DMS53 treated with DMSO at 0.1 percent for 48 hours (cell line): ENCODE measurements around the gene PDLIM1.

Experiments
- DNase-seq: peaks from one replicate; lab custom pipeline; 2025; ENCODE audit not compliant: unreplicated experiment; lab: John Stamatoyannopoulos, UW

PDLIM1 gene

DNA sequence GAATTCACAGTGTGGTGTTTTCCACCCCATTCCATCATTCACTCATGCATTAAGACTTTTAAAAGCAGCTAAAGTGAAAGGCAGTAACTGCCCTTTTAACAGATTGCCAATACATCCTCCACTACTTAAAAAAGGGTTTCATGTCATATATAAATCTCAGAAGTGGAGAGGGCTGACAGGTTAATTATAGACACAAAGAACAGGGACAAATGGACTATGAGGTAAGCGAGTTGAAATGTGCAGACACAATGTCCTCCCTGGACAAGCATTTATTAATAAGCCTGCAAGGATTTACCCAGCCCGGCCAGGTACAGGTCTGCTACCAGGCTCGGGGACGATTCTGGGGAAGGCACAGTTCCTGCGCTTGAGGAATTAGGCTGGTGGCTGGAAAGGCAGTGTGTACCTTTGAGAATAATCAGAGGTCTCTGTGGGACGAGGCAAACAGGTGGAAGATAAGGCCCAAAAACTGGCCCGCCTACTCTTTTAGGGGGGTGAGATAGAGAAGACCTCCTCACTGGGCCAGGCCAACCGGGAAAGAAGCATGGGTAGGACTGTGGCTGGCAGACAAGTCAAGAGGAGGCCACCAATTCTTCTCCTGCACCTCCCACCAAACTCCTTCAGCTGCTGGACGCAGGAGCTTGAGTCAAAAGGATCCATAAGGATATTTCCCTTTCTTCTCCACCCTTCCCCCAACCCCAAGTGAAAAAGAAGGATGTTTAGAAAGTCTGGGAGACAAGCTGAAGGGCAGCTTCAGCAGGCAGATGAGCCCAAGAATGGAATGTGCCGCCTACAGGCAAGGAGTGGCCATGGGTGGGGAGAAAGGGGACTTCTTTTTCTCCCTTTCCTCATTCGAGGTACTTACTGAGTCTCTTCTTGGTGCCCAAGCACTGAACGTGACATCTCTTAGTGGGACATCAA lies 1.5 kb downstream of the PDLIM1 start:
- no peak for DNase-seq

DNA sequence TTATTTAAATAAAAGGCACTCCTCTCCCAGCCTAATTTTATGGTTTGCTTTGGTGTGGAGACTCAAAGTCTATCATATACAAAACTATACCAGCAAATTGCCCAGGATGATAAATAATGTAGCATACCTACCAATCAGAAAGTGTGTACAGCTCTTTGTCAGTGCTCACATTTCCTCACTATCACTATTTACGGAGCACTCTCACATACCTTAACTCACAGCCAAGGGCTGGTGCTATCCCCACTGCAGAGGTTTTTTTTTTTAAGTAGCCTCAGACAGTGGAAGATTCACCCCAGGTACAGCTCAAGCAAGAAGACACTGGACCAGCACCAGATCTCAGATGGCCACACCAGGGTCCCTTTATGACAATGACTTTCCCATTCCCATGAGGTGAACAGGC lies 2.5 kb downstream of the PDLIM1 start:
- DNase-seq = no peak

DNA sequence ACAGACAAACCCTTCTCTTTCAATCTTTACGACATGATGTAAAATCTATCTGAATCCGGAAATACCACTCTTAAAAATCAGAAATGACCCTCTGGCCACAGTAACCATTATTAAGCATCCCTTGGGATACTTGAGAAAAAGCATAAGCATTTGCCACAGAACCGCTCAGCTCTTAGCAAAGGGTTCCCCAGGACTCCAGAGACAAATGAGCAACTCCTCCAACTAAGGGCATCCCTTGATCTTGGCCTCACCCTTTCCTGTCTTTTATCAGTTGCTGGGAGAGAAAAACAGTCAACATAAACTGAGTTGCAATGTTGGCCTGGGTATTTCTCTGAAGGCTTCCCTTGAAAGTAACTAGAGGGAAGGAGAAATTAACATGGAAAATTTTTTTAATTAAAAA lies 3.5 kb downstream of the PDLIM1 start:
- DNase-seq = no peak

DNA sequence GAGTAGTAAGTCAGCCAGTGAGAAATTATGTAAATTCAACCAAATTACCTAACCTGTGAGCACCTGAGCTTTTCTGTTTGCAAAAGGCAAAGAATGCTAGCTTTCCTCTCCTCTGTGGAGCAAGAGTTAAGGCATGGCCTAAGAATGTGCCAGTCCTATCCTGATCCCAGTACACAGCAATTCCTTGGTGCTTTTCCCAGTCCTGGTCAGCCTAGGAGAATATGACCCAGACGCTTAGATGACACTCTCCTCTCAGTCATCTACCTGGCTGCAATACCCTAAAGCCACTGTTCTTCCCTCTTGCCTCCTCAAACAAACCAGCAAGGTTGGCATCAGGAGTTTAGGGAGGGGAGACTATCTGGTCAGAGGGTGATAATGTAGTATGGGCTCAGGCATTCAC lies 4.1 kb downstream of the PDLIM1 start:
- no peak for DNase-seq

DNA sequence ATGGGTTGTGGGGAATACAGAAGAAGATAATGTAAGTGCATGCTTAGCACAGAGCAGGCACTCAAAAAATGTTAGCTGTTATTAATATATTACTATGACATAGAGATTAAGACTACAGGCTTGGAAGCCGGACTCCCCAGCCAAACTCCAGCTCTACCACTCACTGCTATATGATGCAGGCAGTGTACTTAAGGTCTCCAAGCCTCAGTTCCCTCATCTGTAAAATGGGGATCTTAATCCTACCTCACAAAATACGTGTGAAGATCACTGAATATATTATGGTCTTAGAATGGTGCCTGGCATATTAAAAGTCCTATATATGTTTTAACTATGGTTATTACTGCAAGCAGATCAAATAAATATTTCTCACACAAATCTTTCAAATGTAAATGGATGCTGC lies 5.2 kb downstream of the PDLIM1 start:
- DNase-seq = no peak

DNA sequence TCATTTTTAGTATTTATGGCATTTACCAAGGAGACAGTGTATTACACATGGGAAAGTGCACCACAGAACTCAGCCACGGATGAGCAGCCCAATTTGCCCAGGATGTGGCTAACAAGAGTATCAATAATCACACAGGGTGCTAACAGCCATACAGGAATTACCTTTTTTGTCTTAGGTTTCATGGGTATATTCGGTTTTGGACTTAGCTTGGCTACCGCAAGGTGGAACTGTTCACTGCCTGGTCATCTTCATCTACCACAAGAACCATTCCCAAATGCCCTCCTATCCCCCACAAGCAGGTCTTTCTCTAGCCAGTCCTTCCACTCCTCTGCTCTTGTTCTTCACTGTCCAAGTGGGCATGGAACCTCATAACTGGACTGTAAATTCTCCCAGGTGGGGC lies 6.0 kb downstream of the PDLIM1 start:
- DNase-seq = no peak

DNA sequence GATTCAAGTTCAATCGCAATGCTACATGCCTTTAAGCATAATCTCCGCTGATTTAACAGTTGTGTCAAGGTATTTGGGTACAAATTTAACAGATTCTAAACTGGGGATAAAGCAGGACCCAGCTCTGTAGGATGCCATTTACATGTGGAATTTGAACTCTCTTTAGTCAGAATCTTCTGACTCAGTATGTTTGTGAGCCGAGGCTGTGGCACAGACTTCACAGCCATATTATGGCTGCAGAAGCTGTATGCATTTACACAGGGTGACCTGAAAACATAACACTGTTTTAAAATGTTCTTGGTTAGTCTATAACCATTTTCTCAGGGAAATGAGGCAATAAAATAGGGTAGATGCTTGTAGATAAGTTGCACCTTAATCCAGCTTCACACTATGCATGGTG lies 8.7 kb downstream of the PDLIM1 start:
- no peak for DNase-seq

DNA sequence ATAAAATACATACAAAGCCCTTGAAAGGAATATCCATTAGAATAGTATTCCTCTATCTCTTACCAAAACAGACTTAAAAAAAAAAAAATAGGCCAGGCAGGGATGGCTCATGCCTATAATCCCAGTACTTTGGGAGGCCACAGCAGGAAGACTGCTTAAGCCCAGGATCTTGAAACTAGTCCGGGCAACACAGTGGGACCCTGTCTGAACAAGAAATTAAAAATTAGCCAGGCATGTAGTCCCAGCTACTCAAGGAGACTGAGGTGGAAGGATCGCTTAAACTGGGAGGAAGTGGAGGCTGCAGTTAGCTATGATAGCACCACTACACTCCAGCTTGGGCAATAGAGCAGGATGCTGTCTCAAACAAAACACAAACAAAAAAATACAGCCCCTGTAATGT lies 9.6 kb downstream of the PDLIM1 start:
- DNase-seq = no peak

DNA sequence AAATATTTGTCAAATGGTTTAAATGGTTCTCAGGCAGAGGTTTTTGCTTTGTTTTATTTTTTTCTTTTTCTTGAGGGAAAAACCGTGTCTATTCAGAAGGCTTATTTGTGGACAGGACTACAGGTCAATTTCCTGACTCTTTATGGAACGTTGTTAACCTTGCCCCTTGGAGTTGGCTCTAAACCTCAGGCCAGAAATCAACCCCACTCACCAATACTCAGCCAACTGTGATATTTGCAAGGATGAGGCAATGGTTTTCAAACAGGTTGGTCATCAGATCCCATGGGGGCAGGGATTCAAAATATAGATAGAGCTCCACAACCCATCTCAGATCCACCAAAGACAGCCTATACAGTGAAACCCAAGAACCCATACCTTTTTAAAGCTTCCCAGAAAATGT lies 10.2 kb downstream of the PDLIM1 start:
- no peak for DNase-seq

DNA sequence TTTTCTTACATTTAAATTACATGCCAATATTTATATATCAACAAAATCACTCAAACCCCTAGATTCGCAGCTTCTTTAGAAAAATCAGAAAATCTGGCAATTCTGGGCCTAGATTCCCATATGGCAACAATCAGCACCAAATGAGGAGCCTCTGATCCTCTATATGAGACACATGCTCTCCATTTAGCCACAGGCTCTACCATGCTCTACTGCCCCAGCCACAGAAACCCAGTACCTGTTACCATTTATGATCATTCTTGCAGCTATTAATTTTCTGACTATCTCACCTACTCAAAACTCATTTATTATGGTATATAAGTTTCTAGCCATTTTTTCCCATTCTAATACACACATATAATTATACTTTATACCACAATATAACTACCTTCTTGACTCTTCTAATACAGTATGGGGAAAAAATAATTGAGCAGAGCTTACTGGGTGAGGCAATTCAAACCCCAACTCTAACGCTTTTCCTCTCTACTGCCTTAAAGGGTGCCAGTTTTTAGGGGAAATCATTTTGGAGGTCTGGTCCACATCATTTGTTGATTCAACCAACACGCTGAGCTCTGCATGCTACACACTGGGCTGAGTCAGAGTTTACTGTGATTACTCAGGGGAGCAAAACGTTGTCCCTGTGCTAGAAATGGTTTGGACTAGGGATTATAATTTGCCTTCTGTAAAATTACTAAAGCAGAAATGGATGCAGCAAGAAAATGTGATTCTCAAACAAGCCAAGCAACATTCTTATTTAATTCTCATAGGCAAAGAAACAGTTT lies 11.6 kb downstream of the PDLIM1 start:
- no peak for DNase-seq

DNA sequence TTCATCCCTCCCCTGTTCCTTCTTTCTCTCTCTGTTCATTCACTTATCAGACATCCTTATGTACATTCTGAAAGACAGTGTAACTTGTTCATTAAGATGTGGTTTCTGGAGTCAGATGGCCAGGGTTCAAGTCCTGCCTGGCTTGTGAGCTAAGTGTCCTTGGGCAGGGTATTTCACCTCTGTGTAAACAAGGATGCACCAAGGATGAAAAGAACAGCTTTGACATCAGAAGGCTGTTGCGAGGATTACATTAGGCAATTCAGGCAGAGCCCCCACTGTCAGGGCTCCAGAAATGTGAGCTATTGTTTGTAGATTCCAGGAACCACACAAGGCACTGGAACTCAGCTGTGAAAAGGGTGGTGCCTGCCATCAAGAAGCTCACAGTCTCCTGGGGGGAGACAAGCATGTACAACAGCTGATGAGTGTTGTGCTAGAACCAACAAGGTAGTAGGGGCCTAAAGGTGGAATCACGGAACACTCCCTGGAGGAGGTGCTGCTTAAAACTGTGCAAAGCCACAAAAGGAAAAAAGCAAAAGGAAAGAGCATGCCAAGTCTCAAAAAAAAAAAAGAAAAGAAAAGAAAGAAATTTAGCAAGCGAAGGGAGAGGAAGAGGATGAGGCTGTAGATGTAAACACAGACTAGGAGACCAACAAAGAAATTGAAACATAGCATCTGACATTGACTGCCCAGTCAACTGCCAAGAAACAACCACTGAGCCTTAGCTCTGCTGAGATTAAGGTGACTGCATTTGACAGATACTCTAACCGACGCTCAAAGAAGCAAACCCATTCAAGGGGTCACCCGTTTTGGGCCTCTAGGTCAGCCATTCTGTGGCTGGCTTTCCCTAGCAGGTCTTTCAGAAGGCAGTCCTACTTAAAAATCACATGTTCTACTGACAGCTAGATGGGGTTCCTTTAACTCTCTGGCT lies 12.5 kb downstream of the PDLIM1 start:
- DNase-seq = no peak

DNA sequence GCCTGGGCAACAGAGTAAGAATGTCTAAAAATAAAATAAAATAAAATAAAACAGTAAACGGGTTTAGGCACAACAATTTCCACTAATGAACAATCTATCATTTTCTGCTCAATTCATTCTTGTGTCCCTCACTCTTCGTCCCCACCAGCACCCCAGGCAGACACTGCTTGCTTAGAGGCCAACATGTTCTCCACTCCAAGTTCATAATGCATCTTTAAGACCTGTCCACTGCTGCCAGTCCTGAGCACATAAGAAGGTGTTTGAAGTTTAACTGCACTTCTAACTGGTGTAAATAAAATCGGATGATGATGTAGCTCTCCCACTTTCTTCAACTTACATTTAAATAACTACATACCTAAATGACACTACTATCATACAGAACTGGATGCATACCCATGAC lies 13.2 kb downstream of the PDLIM1 start:
- no peak for DNase-seq

DNA sequence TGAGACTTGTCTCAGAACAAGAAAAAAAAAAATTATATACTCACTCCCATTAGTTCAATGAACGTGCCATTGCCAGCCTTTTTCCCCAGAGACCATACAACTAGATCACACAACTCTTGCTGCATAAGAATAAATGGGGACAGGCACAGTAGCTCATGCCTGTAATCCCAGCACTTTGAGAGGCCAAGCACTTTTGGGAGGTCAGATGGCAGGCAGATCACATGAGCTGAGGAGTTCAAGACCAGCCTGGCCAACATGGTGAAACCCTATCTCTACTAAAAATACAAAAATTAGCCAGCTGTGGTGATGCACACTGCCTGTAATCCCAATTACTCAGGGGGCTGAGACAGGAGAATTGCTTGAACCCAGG lies 13.6 kb downstream of the PDLIM1 start:
- no peak for DNase-seq

DNA sequence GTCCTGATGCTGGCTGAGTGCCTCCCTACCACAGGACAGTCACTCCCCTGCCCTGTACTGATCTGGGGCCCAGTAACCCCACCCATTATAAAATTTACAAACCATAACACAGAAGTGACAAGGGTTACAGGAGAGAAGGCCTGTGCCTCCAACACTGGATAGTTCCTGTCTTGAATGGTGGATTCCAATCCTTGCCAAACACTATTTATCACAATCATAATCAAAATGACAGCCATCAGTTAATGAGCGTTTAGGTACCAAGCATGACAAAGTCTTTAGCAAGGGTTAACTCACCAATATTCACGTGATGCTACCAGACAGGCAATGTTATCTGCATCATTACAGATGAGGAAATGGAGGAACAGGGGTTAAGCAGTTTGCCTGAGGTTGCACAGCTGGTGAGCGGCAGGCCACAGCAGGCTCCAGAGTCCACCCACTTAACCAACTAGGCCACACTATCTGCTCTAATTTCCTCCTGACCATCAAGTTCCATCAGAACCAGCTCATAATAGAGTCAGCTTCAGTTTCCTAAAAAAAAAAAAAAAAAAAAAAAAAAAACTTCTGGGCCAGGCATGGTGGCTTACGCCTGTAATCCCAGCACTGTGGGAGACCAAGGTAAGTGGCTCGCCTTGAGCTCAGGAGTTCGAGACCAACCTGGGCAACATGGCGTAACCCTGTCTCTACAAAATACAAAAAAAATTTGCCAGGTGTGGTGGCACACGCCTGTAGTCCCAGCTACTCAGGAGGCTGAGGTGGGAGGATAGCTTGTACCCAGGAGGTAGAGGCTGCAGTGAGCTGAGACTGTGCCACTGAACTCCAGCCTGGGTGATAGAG lies 14.2 kb downstream of the PDLIM1 start:
- no peak for DNase-seq

DNA sequence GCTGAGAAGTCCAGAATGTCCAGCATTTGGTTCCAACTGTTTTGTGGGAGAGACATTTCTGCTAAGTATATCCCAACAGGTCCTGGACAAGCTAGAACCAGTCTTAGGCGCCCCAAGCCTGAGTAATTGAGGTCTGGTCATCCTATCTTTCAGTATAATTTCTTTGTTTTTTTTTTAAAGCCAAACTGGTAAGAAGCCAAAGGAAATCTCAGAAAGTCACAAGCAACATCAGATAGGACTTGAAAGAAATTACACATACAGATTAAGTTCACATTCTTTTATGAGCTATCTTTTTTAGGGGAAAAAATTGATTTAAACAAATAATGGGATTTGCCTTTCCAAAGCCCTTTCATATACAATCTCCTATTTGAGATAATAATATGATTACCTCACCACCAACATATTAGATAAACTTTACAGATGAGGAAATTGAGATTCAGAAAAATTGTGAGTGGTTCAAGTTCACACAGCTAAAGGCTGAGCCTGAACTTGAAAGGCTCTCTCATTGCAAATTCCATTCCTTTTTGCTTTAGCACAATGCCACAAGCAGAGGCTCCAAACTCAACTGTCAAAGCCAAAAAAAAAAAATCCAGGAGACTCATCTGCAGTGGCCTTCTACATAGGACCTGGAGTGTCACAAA lies 15.0 kb downstream of the PDLIM1 start:
- no peak for DNase-seq

DNA sequence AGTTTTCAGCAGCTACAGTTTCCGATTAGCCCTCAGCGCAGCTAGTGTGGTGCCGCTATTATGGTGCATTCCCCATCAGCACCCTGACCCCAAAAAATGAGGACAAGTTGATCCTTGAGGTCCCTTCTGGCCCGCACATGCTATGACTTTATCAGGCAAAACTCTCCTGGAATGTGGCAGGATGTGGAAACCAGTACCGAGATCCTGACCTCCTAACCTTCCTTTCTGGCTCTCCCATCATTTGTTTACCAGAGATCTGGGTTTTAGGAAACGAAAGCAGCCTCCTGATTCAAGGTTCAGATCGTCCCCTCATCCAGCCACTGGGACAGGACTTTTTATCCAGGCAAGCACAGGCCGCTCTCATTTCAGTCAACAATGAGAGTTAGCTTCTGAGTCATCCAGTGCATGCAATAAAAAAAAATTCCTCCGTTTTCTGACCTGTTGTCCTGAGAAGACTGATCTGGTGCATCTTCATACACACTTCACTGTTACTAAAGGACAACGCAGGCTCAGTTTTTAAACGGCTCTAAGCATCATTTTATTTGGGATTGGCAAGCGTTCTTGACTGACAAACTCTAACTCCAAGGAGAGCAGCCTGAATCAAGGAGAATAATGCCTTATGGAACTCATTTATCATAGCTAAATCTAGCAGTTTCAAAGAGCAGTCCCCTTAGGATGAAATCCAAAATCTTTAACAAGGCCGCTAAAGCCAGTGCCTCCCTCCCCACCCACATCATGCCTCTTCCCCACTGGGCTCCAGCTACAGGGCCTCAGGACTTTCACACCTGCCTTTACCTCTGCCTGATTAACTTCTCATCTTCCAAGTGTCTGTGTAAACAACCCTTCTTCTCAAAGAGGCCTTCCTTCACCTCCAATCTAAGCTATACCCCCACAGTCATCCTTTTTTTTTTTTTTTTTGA lies 17.1 kb downstream of the PDLIM1 start:
- DNase-seq = peak; percentile 36

DNA sequence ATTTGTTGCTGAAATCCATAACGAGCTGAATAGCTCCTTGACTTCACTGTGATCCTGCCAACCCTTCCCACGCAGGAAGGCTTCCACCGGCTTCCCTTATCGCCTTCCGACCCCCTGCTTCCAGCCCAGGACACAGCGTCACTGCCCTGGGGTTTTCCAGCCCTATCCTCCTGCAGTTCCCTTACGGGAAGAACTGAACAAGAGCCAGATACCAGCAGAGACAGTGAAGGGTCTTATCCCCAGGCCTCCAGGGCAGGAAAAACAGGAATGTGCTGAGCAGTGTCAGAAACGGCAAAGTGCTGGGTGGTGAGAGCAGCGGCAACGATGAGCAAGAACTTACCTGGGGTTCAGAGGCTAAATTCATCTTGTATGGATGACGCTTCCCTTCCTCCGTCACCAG lies 22.4 kb downstream of the PDLIM1 start:
- DNase-seq = no peak

DNA sequence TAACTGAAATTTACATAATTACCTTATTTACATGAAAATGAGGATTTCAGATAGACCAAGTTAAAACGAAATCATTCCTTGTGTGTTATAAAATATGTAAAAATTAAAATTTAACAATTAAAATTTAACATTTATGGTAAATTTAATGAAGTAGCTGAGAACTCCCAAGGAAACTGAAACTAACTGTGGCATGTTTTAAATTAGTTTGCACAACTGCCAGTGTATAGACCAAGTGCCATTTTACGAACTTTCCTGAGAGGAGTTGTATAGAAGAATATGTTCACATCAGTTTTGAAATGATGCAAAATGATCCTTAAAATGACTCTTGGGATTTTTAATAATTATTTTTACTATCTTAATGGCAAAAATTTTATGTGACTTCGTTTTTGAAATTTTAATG lies 23.6 kb downstream of the PDLIM1 start:
- no peak for DNase-seq

DNA sequence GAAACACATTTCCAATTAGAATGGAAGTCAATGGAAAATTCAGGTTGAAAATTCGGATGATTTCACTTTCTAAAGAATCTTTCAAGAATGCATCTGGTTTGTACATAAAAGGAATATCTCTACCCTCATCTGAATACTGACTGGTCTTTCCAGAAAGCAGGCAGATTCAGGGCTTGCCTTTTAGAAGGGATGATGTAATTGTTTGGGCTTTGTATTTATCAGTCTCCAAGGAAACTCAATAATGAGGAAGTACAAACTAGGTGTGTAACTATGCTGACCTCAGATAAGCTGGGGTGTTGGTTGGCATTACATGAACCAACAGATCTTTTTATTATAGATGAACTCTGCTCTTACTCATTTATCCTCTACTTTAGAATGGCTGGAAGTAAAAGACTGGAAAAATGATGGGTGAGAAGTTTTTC lies 24.1 kb downstream of the PDLIM1 start:
- DNase-seq = peak; percentile 89
